ENCODE measurements around the gene ARCN1. TPM values are rescaled to one million over a fixed set of nuclear protein-coding genes. Genes with fewer than 3 reads are reported as not detected.

ARCN1 gene
- total and polyA plus RNA-seq, 9 of the 15 experiments (the other 6 are each of a cell fraction or from before 2014, with no cell fraction given): 30.0 to 224 (median 76.4) TPM

GRCh38 chr11:118530683-118531596, 41.3 kb upstream of the ARCN1 start, which contains the start of gene TMEM25 (continued):
- TF ChIP-seq ZNF639 (CRISPR knock-in tag; conservative IDR thresholded peaks at IDR 0.05 in 1 of 2, IDR thresholded peaks at IDR 0.05 in 1 of 2) (0 out of 4 replicates have a peak, but pooled peaks have one; percentile 12 to 59), ZNF274 (IDR thresholded peaks at IDR 0.05; ENCODE audit: borderline replicate concordance, low read depth, low read length) (no peak), TEAD1 (CRISPR knock-in tag; IDR thresholded peaks at IDR 0.05) (peak in 1 of 2 experiments; percentile 45; a peak in 1 of 4 replicates), MYNN (IDR thresholded peaks at IDR 0.05) (no peak), MYNN (CRISPR knock-in tag; IDR thresholded peaks at IDR 0.05) (no peak), PCBP1 (IDR thresholded peaks at IDR 0.05; ENCODE audit: low read depth, low read length, poor library complexity, severe bottlenecking) (no peak), PRMT5 (CRISPR knock-in tag; IDR thresholded peaks at IDR 0.05) (no peak), ZNF184 (CRISPR knock-in tag; IDR thresholded peaks at IDR 0.05) (no peak), HDAC1 (IDR thresholded peaks at IDR 0.05) (peak in 1 of 2 experiments; percentile 56; a peak in 2 of 4 replicates), SMARCC2 (IDR thresholded peaks at IDR 0.05; ENCODE audit: low read depth) (no peak), PHB2 (IDR thresholded peaks at IDR 0.05; ENCODE audit: low read depth) (no peak), NR2C2 (CRISPR knock-in tag; IDR thresholded peaks at IDR 0.05) (peak; percentile 75; the same call in 1 of the 2 replicates), NR2C2 (tag; IDR thresholded peaks at IDR 0.05) (peak; percentile 61), ATF2 (CRISPR knock-in tag; IDR thresholded peaks at IDR 0.05) (0 out of 2 replicates have a peak, but pooled peaks have one; percentile 30), VEZF1 (CRISPR knock-in tag; IDR thresholded peaks at IDR 0.05) (peak; percentile 84), MAZ (CRISPR knock-in tag; conservative IDR thresholded peaks at IDR 0.05 in 1 of 2, IDR thresholded peaks at IDR 0.05 in 1 of 2) (peak; percentile 89 to 96), IFI16 (CRISPR knock-in tag; IDR thresholded peaks at IDR 0.05) (no peak), STAT6 (CRISPR knock-in tag; IDR thresholded peaks at IDR 0.05) (peak; percentile 33; the same call in 1 of the 2 replicates), ZNF780A (CRISPR knock-in tag; IDR thresholded peaks at IDR 0.05) (no peak), CHD2 (IDR thresholded peaks at IDR 0.05; ENCODE audit: low read depth, low read length) (peak; percentile 23; the same call in 1 of the 2 replicates)

Data from K562 (cell line).